CD14-positive monocyte (primary cell): Measurements from ENCODE around the gene L3MBTL4. TPM values are rescaled to one million over a fixed set of nuclear protein-coding genes. Genes with fewer than 3 reads are reported as not detected.

ENCODE experiments used
- DNase-seq, 3 donors: peaks; one replicate each; pipeline ENCODE4 v3.0.0-alpha.2; 2011 to 2022
- H2AFZ ChIP-seq: 2 replicates; pipeline ENCODE4 v1.6.0; 2012; ENCODE audit warnings: mild to moderate bottlenecking, low read depth, low read length, inconsistent platforms; ENCODE audit not compliant: insufficient read depth, poor library complexity, severe bottlenecking
- H3K27ac ChIP-seq, 2 donors: 1 replicate in 1 of 2; 2 replicates in 1 of 2; pipeline ENCODE4 v1.5.1; 2012 to 2013; ENCODE audit warnings: low read length in 2 of 2, control low read depth in 1 of 2, inconsistent platforms in 1 of 2, low read depth in 1 of 2, mild to moderate bottlenecking in 1 of 2
- H3K27me3 ChIP-seq, 2 donors: one replicate each; pipeline versions ENCODE4 v1.6.0 to v1.6.1; 2011 to 2013; ENCODE audit warnings: low read length in 2 of 2; ENCODE audit not compliant: control insufficient read depth in 2 of 2, insufficient read depth in 2 of 2
- H3K36me3 ChIP-seq, 2 donors: replicated peaks in 1 of 2; 1 replicate in 1 of 2; 2 replicates in 1 of 2; pipeline versions ENCODE4 v1.5.1 to v1.6.1; 2012 to 2013; ENCODE audit warnings: low read length in 2 of 2, control low read depth in 1 of 2, inconsistent platforms in 1 of 2, mild to moderate bottlenecking in 1 of 2; ENCODE audit not compliant: insufficient read depth in 2 of 2, control insufficient read depth in 1 of 2
- H3K4me1 ChIP-seq, 2 donors: 1 replicate in 1 of 2; 2 replicates in 1 of 2; pipeline versions ENCODE4 v1.5.1 to v1.6.1; 2012 to 2013; ENCODE audit warnings: low read length in 2 of 2, control low read depth in 1 of 2, inconsistent platforms in 1 of 2, mild to moderate bottlenecking in 1 of 2, moderate library complexity in 1 of 2; ENCODE audit not compliant: insufficient read depth in 2 of 2, control insufficient read depth in 1 of 2
- H3K4me2 ChIP-seq: replicated peaks from 2 replicates; pipeline ENCODE3; 2012; ENCODE audit warnings: low read length, moderate library complexity, mild to moderate bottlenecking; ENCODE audit not compliant: poor library complexity, severe bottlenecking; ENCODE audit errors: extremely low read depth
- H3K4me3 ChIP-seq, 3 experiments: fragments of 200-600 bp in 1 of 3; sonication (generic) in 1 of 3; replicated peaks in 1 of 3; 1 replicate in 2 of 3; 2 replicates in 1 of 3; pipeline ENCODE4 v1.5.1; 2011 to 2013; ENCODE audit warnings: low read length in 3 of 3, mild to moderate bottlenecking in 3 of 3, control low read depth in 2 of 3, low read depth in 2 of 3, inconsistent platforms in 1 of 3, moderate library complexity in 1 of 3
- H3K79me2 ChIP-seq: 2 replicates; pipeline ENCODE4 v1.6.0; 2012; ENCODE audit warnings: mild to moderate bottlenecking, control low read depth, inconsistent platforms, low read length, moderate library complexity; ENCODE audit not compliant: insufficient read depth
- H3K9ac ChIP-seq: 2 replicates; pipeline ENCODE4 v1.6.0; 2017; ENCODE audit warnings: low read length, mild to moderate bottlenecking; ENCODE audit not compliant: insufficient read depth, poor library complexity, severe bottlenecking
- H3K9me3 ChIP-seq, 2 donors: replicated peaks in 1 of 2; 1 replicate in 1 of 2; 2 replicates in 1 of 2; pipeline versions ENCODE4 v1.5.1 to v1.6.1; 2012 to 2013; ENCODE audit warnings: low read length in 2 of 2, control low read depth in 1 of 2; ENCODE audit not compliant: control insufficient read depth in 1 of 2, insufficient read depth in 1 of 2
- H4K20me1 ChIP-seq: 2 replicates; pipeline ENCODE4 v1.6.0; 2012; ENCODE audit warnings: mild to moderate bottlenecking, low read length, control low read depth, moderate library complexity; ENCODE audit not compliant: insufficient read depth
- H3K27ac Mint-ChIP-seq, 7 donors: one replicate each; pipeline ENCODE4 v1.8.0; 2020; ENCODE audit warnings: mild to moderate bottlenecking in 7 of 7, mixed read lengths in 7 of 7, moderate library complexity in 6 of 7, inconsistent platforms in 2 of 7
- H3K27me3 Mint-ChIP-seq, 3 donors: one replicate each; pipeline ENCODE4 v1.8.0; 2021 to 2022; ENCODE audit warnings: low read depth in 3 of 3, mild to moderate bottlenecking in 3 of 3, mixed read lengths in 3 of 3, moderate library complexity in 3 of 3, inconsistent platforms in 1 of 3
- H3K36me3 Mint-ChIP-seq, 2 donors: one replicate each; pipeline ENCODE4 v1.8.0; 2020; ENCODE audit warnings: mixed read lengths in 2 of 2, inconsistent platforms in 1 of 2, mild to moderate bottlenecking in 1 of 2
- H3K4me1 Mint-ChIP-seq: one replicate; pipeline ENCODE4 v1.8.0; 2020; ENCODE audit warnings: mild to moderate bottlenecking, mixed read lengths
- H3K4me3 Mint-ChIP-seq, 2 donors: one replicate each; pipeline ENCODE4 v1.8.0; 2020; ENCODE audit warnings: mild to moderate bottlenecking in 2 of 2, mixed read lengths in 2 of 2, moderate library complexity in 1 of 2
- H3K9me3 Mint-ChIP-seq, 7 donors: one replicate each; pipeline ENCODE4 v1.8.0; 2020 to 2022; ENCODE audit warnings: mixed read lengths in 7 of 7, mild to moderate bottlenecking in 6 of 7, moderate library complexity in 6 of 7, inconsistent platforms in 2 of 7
- CTCF ChIP-seq: fragments of 200-600 bp; IDR thresholded peaks from one replicate; pipeline ENCODE4 v1.8.0; 2022; ENCODE audit warnings: antibody characterized with exemption, mild to moderate bottlenecking
- WGBS: methylation state at CpG from one replicate; pipeline ENCODE4 v1.1.5; 2013; ENCODE audit warnings: missing lambda C conversion rate; ENCODE audit not compliant: insufficient coverage; 5-methylcytosine and 5-hydroxymethylcytosine counted together
- intact Hi-C, 2 donors: fragments of 100-400 bp; cut with micrococcal nuclease; formaldehyde crosslinking; loops; one replicate each; pipeline versions ENCODE4 v1.15.0 to v1.15.1; 2023
- polyA plus RNA-seq, 3 donors: library from polyadenylated mRNA; depleted of rRNA in 1 of 3; unstranded in 2 of 3; stranded (reverse) in 1 of 3; fragments of 300-500 nt in 2 of 3; fragments of >200 nt in 1 of 3; fragmentation: Illumina TruSeq in 2 of 3; gene quantifications; 1 replicate in 2 of 3; 2 replicates in 1 of 3; pipeline ENCODE4 v1.2.3, GENCODE V29; 2012 to 2021

Gene L3MBTL4
- polyA plus RNA-seq, 3 donors: 0.55 to 1.2 (median 0.72) TPM

- Histone ChIP-seq H3K9ac (no peak overlapping the region), H3K27ac (no peak overlapping the region), H3K27me3 (no peaks in the 10 kb centered on the region), H3K4me2 (no peak overlapping the region), H2AFZ (no peak overlapping the region), H3K9me3 (peaks cover 17 to 18% of the 10 kb centered on the region in 2 donors), H3K79me2 (no peaks in the 10 kb centered on the region), H3K4me3 (no peak overlapping the region), H3K4me1 (no peaks in the 10 kb centered on the region), H3K36me3 (no peaks in the 10 kb centered on the region), H4K20me1 (no peaks in the 10 kb centered on the region)
- peaks cover 0 to 1% (median 0%) of the 10 kb centered on the region in 3 donors for H3K27me3 Mint-ChIP-seq
- no peak for DNase-seq
- 100% methylated on average over 1 of the region's 1 CpG for WGBS
- peaks cover 0 to 37% (median 27%) of the 10 kb centered on the region in 7 donors for H3K9me3 Mint-ChIP-seq
- H3K36me3 Mint-ChIP-seq: no peaks in the 10 kb centered on the region
- no peaks in the 10 kb centered on the region for H3K4me1 Mint-ChIP-seq
- peak overlapping the region in 1 of 7 donors; percentile 26 for H3K27ac Mint-ChIP-seq
- no peak overlapping the region for H3K4me3 Mint-ChIP-seq
- intact Hi-C loops: no loop called here
- no peak for TF ChIP-seq CTCF
These were observed 74.6 kb downstream of the L3MBTL4 start for GRCh38 chr18:6340121-6340520.

- intact Hi-C loops: no loop called here
- Mint-ChIP-seq H3K9me3 (peaks cover 6 to 22% (median 13%) of the 10 kb centered on the region in 7 donors), H3K36me3 (no peaks in the 10 kb centered on the region), H3K27me3 (no peaks in the 10 kb centered on the region), H3K4me3 (no peak overlapping the region), H3K27ac (no peak overlapping the region), H3K4me1 (no peaks in the 10 kb centered on the region)
- no CpG with 5 or more reads among the region's 4 CpGs for WGBS
- no peak overlapping the region for H3K27ac ChIP-seq
- no peaks in the 10 kb centered on the region for H4K20me1 ChIP-seq
- H3K79me2 ChIP-seq: no peaks in the 10 kb centered on the region
- H3K27me3 ChIP-seq: no peaks in the 10 kb centered on the region
- TF ChIP-seq CTCF: no peak
- no peak for DNase-seq
- no peak overlapping the region for H3K4me3 ChIP-seq
- no peak overlapping the region for H3K4me2 ChIP-seq
- no peak overlapping the region for H2AFZ ChIP-seq
- H3K9me3 ChIP-seq: peaks cover 11 to 12% of the 10 kb centered on the region in 2 donors
- H3K9ac ChIP-seq: no peak overlapping the region
- no peaks in the 10 kb centered on the region for H3K4me1 ChIP-seq
- H3K36me3 ChIP-seq: no peaks in the 10 kb centered on the region
These were observed 78.5 kb downstream of the L3MBTL4 start for GRCh38 chr18:6336239-6336638.
